Measurements from ENCODE around the gene ADAMTS17. TPM values are rescaled to one million over a fixed set of nuclear protein-coding genes. Genes with fewer than 3 reads are reported as not detected.

The ADAMTS17 gene
- total and polyA plus RNA-seq, 4 donors, result 0.28 to 46.9 (median 9.1) TPM

DNA sequence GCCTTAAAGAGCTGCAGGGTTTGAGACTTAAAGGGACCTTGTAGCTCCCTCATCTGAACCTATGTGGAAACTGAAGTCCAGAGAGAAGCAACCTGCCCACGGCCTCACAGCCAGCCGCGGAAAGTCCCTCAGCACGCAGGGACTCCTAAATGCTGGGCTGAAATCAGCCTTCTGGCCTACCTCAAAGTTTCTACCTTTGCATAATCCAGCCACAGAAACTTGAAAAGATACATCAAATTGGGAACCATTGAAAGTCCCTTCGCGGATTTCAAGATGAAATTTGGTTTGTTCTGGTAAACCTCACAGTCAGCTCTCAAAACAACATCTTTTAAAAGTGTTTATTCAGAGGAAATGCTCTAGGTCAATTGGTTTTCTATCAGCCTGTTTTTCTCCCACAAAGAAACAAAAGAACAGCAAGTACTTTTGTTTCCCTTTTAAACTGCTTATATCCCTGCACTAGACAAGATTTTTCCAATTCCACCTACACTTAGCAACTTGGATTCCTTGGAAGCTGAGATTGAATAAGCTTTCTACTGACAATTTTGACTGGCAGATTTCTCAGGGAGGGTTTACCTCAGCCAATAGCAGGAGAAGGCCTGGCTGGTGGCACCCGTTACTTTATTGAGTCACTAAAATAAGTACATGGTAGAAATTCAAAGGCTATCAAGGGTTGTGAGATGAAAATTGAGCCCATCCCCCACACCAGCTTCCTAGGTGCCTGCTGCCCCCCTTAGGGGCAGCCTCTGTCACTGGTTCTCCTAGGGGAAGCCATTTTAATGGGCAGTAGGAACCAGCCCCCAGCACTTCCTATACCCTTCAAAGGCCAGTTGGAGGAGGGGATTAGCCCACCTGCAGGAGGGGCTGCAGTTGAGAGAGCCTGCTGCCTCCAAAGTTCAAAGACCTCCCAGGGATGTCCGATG, 171.2 kb downstream of the ADAMTS17 start:
- peaks cover 7 to 20% (median 14%) of the 10 kb centered on the region in 4 donors for H3K9me3 ChIP-seq (ENCODE audit: control insufficient read depth in 4 of 4, low read length in 3 of 4)
- peaks cover 0 to 4% (median 0%) of the 10 kb centered on the region in 4 donors for H3K36me3 ChIP-seq (ENCODE audit: control insufficient read depth in 4 of 4, insufficient read depth in 3 of 4, low read depth in 1 of 4, low read length in 3 of 4)
- H3K27me3 ChIP-seq (ENCODE audit: control insufficient read depth in 4 of 4, insufficient read depth in 4 of 4, low read length in 3 of 4), result no peaks in the 10 kb centered on the region
- no peak for DNase-seq (ENCODE audit: low spot score)
- H3K27ac ChIP-seq (ENCODE audit: low read depth in 1 of 2, low read length in 2 of 2), result no peak overlapping the region
- no peak for TF ChIP-seq FOXA2 (IDR thresholded peaks at IDR 0.05)
- TF ChIP-seq EGR1 (IDR thresholded peaks at IDR 0.05; ENCODE audit: low read depth in 2 of 2), result no peak
- H3K4me3 ChIP-seq (ENCODE audit: low read depth in 1 of 3, low read length in 3 of 3), result no peak overlapping the region
- no peak overlapping the region for H3K9ac ChIP-seq (ENCODE audit: low read depth in 1 of 2, low read length in 2 of 2)
- H3K4me1 ChIP-seq (ENCODE audit: control insufficient read depth in 4 of 4, insufficient read depth in 4 of 4, low read length in 3 of 4), result peaks cover 2 to 28% (median 21%) of the 10 kb centered on the region in 4 donors
- WGBS, result 87% methylated on average over 8 of the region's 8 CpGs

DNA sequence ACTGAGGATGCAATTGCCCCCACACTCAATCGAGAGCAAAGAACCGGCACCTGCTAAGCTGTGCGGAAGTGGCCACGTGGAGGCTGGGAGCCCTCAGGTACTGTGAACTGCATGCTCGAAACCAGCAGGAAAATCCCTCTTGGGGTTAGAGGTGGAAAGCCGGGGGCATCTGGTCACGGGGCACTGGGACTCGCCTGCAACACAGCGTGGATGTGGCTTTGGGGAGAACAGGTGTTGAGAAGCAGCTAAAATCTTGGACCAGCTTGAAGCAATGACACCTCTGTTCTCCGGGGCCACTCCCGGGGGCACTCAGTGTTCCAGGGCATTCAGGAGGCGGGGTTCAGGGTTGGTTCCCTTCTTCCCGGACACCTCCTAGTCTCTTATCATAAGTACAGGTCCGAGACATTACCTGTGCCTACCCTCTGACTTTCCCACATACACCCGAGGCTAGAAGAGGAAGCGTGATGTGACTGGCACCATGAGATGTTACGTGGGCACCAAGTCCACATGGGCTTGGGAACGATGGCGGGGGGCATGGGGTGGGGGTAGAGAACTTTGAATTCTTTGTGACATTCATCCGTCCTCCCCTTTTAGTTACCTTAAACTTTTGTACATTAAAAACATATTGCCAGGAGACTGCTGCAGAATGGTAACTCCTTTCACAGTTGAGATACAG, 172.0 kb downstream of the ADAMTS17 start:
- TF ChIP-seq, protein P1, sequence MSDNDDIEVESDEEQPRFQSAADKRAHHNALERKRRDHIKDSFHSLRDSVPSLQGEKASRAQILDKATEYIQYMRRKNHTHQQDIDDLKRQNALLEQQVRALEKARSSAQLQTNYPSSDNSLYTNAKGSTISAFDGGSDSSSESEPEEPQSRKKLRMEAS (IDR thresholded peaks at IDR 0.05), result no peak
- TF ChIP-seq YY1 (IDR thresholded peaks at IDR 0.05), result no peak
- TF ChIP-seq, protein P2, sequence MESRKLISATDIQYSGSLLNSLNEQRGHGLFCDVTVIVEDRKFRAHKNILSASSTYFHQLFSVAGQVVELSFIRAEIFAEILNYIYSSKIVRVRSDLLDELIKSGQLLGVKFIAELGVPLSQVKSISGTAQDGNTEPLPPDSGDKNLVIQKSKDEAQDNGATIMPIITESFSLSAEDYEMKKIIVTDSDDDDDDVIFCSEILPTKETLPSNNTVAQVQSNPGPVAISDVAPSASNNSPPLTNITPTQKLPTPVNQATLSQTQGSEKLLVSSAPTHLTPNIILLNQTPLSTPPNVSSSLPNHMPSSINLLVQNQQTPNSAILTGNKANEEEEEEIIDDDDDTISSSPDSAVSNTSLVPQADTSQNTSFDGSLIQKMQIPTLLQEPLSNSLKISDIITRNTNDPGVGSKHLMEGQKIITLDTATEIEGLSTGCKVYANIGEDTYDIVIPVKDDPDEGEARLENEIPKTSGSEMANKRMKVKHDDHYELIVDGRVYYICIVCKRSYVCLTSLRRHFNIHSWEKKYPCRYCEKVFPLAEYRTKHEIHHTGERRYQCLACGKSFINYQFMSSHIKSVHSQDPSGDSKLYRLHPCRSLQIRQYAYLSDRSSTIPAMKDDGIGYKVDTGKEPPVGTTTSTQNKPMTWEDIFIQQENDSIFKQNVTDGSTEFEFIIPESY (IDR thresholded peaks at IDR 0.05), result no peak
- no peak for TF ChIP-seq RAD21 (IDR thresholded peaks at IDR 0.05)
- TF ChIP-seq, protein P3, sequence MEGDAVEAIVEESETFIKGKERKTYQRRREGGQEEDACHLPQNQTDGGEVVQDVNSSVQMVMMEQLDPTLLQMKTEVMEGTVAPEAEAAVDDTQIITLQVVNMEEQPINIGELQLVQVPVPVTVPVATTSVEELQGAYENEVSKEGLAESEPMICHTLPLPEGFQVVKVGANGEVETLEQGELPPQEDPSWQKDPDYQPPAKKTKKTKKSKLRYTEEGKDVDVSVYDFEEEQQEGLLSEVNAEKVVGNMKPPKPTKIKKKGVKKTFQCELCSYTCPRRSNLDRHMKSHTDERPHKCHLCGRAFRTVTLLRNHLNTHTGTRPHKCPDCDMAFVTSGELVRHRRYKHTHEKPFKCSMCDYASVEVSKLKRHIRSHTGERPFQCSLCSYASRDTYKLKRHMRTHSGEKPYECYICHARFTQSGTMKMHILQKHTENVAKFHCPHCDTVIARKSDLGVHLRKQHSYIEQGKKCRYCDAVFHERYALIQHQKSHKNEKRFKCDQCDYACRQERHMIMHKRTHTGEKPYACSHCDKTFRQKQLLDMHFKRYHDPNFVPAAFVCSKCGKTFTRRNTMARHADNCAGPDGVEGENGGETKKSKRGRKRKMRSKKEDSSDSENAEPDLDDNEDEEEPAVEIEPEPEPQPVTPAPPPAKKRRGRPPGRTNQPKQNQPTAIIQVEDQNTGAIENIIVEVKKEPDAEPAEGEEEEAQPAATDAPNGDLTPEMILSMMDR (IDR thresholded peaks at IDR 0.05; ENCODE audit: low read depth, low read length, missing input control), result no peak
- TF ChIP-seq, protein P4, sequence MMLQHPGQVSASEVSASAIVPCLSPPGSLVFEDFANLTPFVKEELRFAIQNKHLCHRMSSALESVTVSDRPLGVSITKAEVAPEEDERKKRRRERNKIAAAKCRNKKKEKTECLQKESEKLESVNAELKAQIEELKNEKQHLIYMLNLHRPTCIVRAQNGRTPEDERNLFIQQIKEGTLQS (IDR thresholded peaks at IDR 0.05), result no peak
- TF ChIP-seq SP1 (IDR thresholded peaks at IDR 0.05), result no peak
- TF ChIP-seq HNF4A (conservative IDR thresholded peaks at IDR 0.05), result no peak
- no peak for TF ChIP-seq RXRA (IDR thresholded peaks at IDR 0.05)
- TF ChIP-seq, protein P5, sequence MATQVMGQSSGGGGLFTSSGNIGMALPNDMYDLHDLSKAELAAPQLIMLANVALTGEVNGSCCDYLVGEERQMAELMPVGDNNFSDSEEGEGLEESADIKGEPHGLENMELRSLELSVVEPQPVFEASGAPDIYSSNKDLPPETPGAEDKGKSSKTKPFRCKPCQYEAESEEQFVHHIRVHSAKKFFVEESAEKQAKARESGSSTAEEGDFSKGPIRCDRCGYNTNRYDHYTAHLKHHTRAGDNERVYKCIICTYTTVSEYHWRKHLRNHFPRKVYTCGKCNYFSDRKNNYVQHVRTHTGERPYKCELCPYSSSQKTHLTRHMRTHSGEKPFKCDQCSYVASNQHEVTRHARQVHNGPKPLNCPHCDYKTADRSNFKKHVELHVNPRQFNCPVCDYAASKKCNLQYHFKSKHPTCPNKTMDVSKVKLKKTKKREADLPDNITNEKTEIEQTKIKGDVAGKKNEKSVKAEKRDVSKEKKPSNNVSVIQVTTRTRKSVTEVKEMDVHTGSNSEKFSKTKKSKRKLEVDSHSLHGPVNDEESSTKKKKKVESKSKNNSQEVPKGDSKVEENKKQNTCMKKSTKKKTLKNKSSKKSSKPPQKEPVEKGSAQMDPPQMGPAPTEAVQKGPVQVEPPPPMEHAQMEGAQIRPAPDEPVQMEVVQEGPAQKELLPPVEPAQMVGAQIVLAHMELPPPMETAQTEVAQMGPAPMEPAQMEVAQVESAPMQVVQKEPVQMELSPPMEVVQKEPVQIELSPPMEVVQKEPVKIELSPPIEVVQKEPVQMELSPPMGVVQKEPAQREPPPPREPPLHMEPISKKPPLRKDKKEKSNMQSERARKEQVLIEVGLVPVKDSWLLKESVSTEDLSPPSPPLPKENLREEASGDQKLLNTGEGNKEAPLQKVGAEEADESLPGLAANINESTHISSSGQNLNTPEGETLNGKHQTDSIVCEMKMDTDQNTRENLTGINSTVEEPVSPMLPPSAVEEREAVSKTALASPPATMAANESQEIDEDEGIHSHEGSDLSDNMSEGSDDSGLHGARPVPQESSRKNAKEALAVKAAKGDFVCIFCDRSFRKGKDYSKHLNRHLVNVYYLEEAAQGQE (IDR thresholded peaks at IDR 0.05), result no peak
- TF ChIP-seq NR2F2 (IDR thresholded peaks at IDR 0.05), result no peak
- TF ChIP-seq TAF1 (conservative IDR thresholded peaks at IDR 0.05), result no peak
- TF ChIP-seq FOXA2 (IDR thresholded peaks at IDR 0.05), result no peak
- no peak for TF ChIP-seq EGR1 (IDR thresholded peaks at IDR 0.05; ENCODE audit: low read depth in 2 of 2)
- TF ChIP-seq GABPA (IDR thresholded peaks at IDR 0.05 in 1 of 2, conservative IDR thresholded peaks at IDR 0.05 in 1 of 2), result no peak
- no peak for TF ChIP-seq FOXA1 (IDR thresholded peaks at IDR 0.05)
- TF ChIP-seq JUND (IDR thresholded peaks at IDR 0.05), result no peak
- no peak for TF ChIP-seq HNF4G (IDR thresholded peaks at IDR 0.05)
- no peak for DNase-seq (ENCODE audit: low spot score)
- H3K4me3 ChIP-seq (ENCODE audit: low read depth in 1 of 3, low read length in 3 of 3), result no peak overlapping the region
- H3K9me3 ChIP-seq (ENCODE audit: control insufficient read depth in 4 of 4, low read length in 3 of 4), result peaks cover 7 to 18% (median 13%) of the 10 kb centered on the region in 4 donors
- H3K27ac ChIP-seq (ENCODE audit: low read depth in 1 of 2, low read length in 2 of 2), result no peak overlapping the region
- no peak overlapping the region for H3K9ac ChIP-seq (ENCODE audit: low read depth in 1 of 2, low read length in 2 of 2)
- H3K4me1 ChIP-seq (ENCODE audit: control insufficient read depth in 4 of 4, insufficient read depth in 4 of 4, low read length in 3 of 4), result peaks cover 2 to 34% (median 24%) of the 10 kb centered on the region in 4 donors
- WGBS, result 95% methylated on average over 20 of the region's 20 CpGs
- peaks cover 0 to 4% (median 0%) of the 10 kb centered on the region in 4 donors for H3K36me3 ChIP-seq (ENCODE audit: control insufficient read depth in 4 of 4, insufficient read depth in 3 of 4, low read depth in 1 of 4, low read length in 3 of 4)
- no peaks in the 10 kb centered on the region for H3K27me3 ChIP-seq (ENCODE audit: control insufficient read depth in 4 of 4, insufficient read depth in 4 of 4, low read length in 3 of 4)
